PC-3 (cell line): ENCODE measurements around the gene MAPK6. TPM values are rescaled to one million over a fixed set of nuclear protein-coding genes. Genes with fewer than 3 reads are reported as not detected.

Source experiments
- ATAC-seq: fragments of 200-7000 bp; cut with Tn5 transposase; 2 replicates; pipeline ENCODE4 v1.9.1; 2020; ENCODE audit warnings: mild to moderate bottlenecking, moderate library complexity
- BruUV-seq: library from RNA; stranded (reverse); fragments of 400-500 nt; replicated peaks from 2 replicates; lab custom pipeline; 2021; lab: Mats Ljungman, UMichigan
- CTCF ChIA-PET: fragments of 300-600 bp; sonication (Branson Sonifier 250); formaldehyde crosslinking; loops from one replicate; lab custom pipeline; 2022; ENCODE audit warnings: antibody characterized with exemption; lab: Charles Lee
- POLR2A ChIA-PET: fragments of 300-600 bp; sonication (Branson Sonifier 250); formaldehyde crosslinking; loops from one replicate; lab custom pipeline; 2022; ENCODE audit warnings: antibody characterized with exemption; ENCODE audit not compliant: unreplicated experiment; lab: Charles Lee
- DNase-seq: peaks from one replicate; pipeline ENCODE4 v3.0.0-alpha.2; 2015
- H2AFZ ChIP-seq: fragments of 300-600 bp; sonication (generic); 2 replicates; pipeline ENCODE4 v1.6.0; 2016; ENCODE audit warnings: antibody characterized with exemption, low read length
- H3F3A ChIP-seq: fragments of 300-600 bp; sonication (generic); one replicate; pipeline ENCODE4 v1.6.0; 2017; ENCODE audit warnings: antibody characterized with exemption, low read length, control low read depth, mild to moderate bottlenecking; ENCODE audit not compliant: unreplicated experiment
- H3K27ac ChIP-seq: fragments of 300-600 bp; sonication (generic); 2 replicates; pipeline ENCODE4 v1.5.1; 2016; ENCODE audit warnings: mild to moderate bottlenecking, low read length
- H3K27me3 ChIP-seq: fragments of 300-600 bp; sonication (generic); 2 replicates; pipeline ENCODE4 v1.6.1; 2016; ENCODE audit warnings: low read length, mixed read lengths
- H3K36me3 ChIP-seq: fragments of 300-600 bp; sonication (generic); 2 replicates; pipeline ENCODE4 v1.6.1; 2016; ENCODE audit warnings: low read depth, mixed run types, low read length, mixed read lengths
- H3K4me1 ChIP-seq: fragments of 300-600 bp; sonication (generic); 2 replicates; pipeline ENCODE4 v1.5.1; 2016; ENCODE audit warnings: low read length; ENCODE audit not compliant: insufficient read depth
- H3K4me2 ChIP-seq: fragments of 300-600 bp; sonication (generic); 2 replicates; pipeline ENCODE4 v1.6.0; 2016; ENCODE audit warnings: low read length
- H3K4me3 ChIP-seq: fragments of 300-600 bp; sonication (generic); 2 replicates; pipeline ENCODE4 v1.5.1; 2016; ENCODE audit warnings: mild to moderate bottlenecking, low read length, mixed read lengths
- H3K79me2 ChIP-seq: fragments of 300-600 bp; sonication (generic); 2 replicates; pipeline ENCODE4 v1.6.1; 2017; ENCODE audit warnings: low read length, mixed read lengths
- H3K9ac ChIP-seq: fragments of 300-600 bp; sonication (generic); 2 replicates; pipeline ENCODE4 v1.6.0; 2016; ENCODE audit warnings: mild to moderate bottlenecking, low read length
- H3K9me2 ChIP-seq: fragments of 300-600 bp; sonication (generic); replicated peaks from 2 replicates; pipeline ENCODE4 v1.6.1; 2016; ENCODE audit warnings: mixed run types, low read length, mixed read lengths
- H3K9me3 ChIP-seq: fragments of 300-600 bp; sonication (generic); 2 replicates; pipeline ENCODE4 v1.6.1; 2016; ENCODE audit warnings: low read length, mixed read lengths
- H4K20me1 ChIP-seq: fragments of 300-600 bp; sonication (generic); 2 replicates; pipeline ENCODE4 v1.6.1; 2016; ENCODE audit warnings: low read length, mixed read lengths
- CTCF ChIP-seq: fragments of 300-600 bp; sonication (generic); conservative IDR thresholded peaks from 2 replicates; pipeline ENCODE4 v1.5.1; 2017; ENCODE audit warnings: antibody characterized with exemption, low read depth, mild to moderate bottlenecking, low read length
- EZH2 ChIP-seq: fragments of 300-600 bp; sonication (generic); IDR thresholded peaks from one replicate; pipeline ENCODE4 v1.6.1; 2017; ENCODE audit warnings: antibody characterized with exemption, mild to moderate bottlenecking, low read length; ENCODE audit not compliant: unreplicated experiment
- EZH2phosphoT487 ChIP-seq: fragments of 300-600 bp; sonication (generic); IDR thresholded peaks from 2 replicates; pipeline ENCODE4 v1.6.1; 2018; ENCODE audit warnings: mild to moderate bottlenecking, antibody characterized with exemption, low read length, borderline replicate concordance
- intact Hi-C: fragments of 100-400 bp; cut with micrococcal nuclease; formaldehyde crosslinking; loops from 2 replicates; pipeline ENCODE4 v1.9.0; 2023
- total RNA-seq: library from RNA; depleted of rRNA; stranded (reverse); fragments of >200 nt; gene quantifications from 2 replicates; pipeline ENCODE4 v1.2.3, GENCODE V29; 2014

MAPK6 gene
- total RNA-seq, 1 experiment from 2014 or later = 22.5 TPM

DNA sequence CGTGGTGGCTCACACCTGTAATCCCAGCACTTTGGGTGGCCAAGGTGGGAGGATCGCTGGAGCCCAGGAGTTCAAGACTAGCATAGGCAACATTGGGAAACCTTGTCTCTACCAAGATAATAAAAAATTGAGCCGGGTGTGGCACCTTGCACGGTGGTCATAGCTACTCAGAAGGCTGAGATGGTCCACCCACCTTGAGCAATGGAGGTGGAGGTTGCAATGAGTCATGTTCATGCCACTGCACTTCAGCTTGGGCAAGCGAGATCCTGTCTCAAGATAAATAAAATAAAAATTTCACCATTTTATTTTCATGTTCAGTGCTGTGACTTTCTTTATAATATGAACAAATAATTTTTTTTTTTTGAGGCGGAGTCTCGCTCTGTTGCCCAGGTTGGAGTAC lies 12.5 kb downstream of the MAPK6 start:
- no peak overlapping the region for H3K9ac ChIP-seq
- no peaks in the 10 kb centered on the region for H3F3A ChIP-seq
- no peaks in the 10 kb centered on the region for H3K27me3 ChIP-seq
- ATAC-seq (peak; percentile 79), DNase-seq (peak; percentile 60)
- H3K79me2 ChIP-seq = peaks cover 94% of the 10 kb centered on the region
- H3K27ac ChIP-seq = peak overlapping the region; percentile 35; the same call in 1 of the 2 replicates
- TF ChIP-seq EZH2phosphoT487 (no peak), CTCF (no peak), EZH2 (no peak)
- BruUV-seq = no TSS peak
- H2AFZ ChIP-seq = no peak overlapping the region
- ChIA-PET POLR2A (no interaction called here), CTCF (no interaction called here)
- H3K4me2 ChIP-seq = 0 out of 2 replicates have a peak overlapping the region, but pooled peaks have one; percentile 28
- intact Hi-C loops = no loop called here
- H3K9me2 ChIP-seq = no peaks in the 10 kb centered on the region
- H4K20me1 ChIP-seq = peaks cover 25% of the 10 kb centered on the region
- H3K4me1 ChIP-seq = peaks cover 7% of the 10 kb centered on the region
- H3K9me3 ChIP-seq = no peaks in the 10 kb centered on the region
- H3K4me3 ChIP-seq = no peak overlapping the region
- peaks cover 17% of the 10 kb centered on the region for H3K36me3 ChIP-seq

- peaks cover 12% of the 10 kb centered on the region for H3K36me3 ChIP-seq
- no peaks in the 10 kb centered on the region for H3K27me3 ChIP-seq
- no peak overlapping the region for H3K4me3 ChIP-seq
- H3K4me1 ChIP-seq = peaks cover 14% of the 10 kb centered on the region
- peaks cover 21% of the 10 kb centered on the region for H4K20me1 ChIP-seq
- intact Hi-C loops = no loop called here
- no peak overlapping the region for H3K9ac ChIP-seq
- H3K27ac ChIP-seq = no peak overlapping the region
- H3K4me2 ChIP-seq = no peak overlapping the region
- H2AFZ ChIP-seq = no peak overlapping the region
- POLR2A ChIA-PET = interaction anchor here (0.6 kb wide), 1 partner anchor 11 kb away, joined by 4 read pairs; no protein-coding TSS in a partner anchor
- no peaks in the 10 kb centered on the region for H3K9me3 ChIP-seq
- TF ChIP-seq CTCF (no peak), EZH2phosphoT487 (no peak), EZH2 (no peak)
- H3K79me2 ChIP-seq = peaks cover 100% of the 10 kb centered on the region
- BruUV-seq = no TSS peak
- ATAC-seq (no peak), DNase-seq (no peak)
- H3F3A ChIP-seq = no peaks in the 10 kb centered on the region
- H3K9me2 ChIP-seq = no peaks in the 10 kb centered on the region
- CTCF ChIA-PET = interaction anchor here (0.6 kb wide), 1 partner anchor 68 kb away, joined by 3 read pairs; no protein-coding TSS in a partner anchor
These were observed 19.0 kb downstream of the MAPK6 start for GRCh38 chr15:52037889-52038505.
